Hematopoietic multipotent progenitor cell treated with erythropoietin and hydrocortisone succinate and interleukin-3 and kit ligand, for 6 days (in vitro differentiated cells): ENCODE data around the gene CNNM2.
A peak's percentile ranks its signal among the peaks of the same experiment; 100 is the strongest.
"Not testable (repeated sequence)": the region's sequence is repeated elsewhere in the genome, so short reads cannot be mapped to it uniquely, and the experiment has no call there.

Experiments used
- DNase-seq: peaks from one replicate; pipeline ENCODE4 v3.0.0-alpha.2; 2015

Gene CNNM2

DNA sequence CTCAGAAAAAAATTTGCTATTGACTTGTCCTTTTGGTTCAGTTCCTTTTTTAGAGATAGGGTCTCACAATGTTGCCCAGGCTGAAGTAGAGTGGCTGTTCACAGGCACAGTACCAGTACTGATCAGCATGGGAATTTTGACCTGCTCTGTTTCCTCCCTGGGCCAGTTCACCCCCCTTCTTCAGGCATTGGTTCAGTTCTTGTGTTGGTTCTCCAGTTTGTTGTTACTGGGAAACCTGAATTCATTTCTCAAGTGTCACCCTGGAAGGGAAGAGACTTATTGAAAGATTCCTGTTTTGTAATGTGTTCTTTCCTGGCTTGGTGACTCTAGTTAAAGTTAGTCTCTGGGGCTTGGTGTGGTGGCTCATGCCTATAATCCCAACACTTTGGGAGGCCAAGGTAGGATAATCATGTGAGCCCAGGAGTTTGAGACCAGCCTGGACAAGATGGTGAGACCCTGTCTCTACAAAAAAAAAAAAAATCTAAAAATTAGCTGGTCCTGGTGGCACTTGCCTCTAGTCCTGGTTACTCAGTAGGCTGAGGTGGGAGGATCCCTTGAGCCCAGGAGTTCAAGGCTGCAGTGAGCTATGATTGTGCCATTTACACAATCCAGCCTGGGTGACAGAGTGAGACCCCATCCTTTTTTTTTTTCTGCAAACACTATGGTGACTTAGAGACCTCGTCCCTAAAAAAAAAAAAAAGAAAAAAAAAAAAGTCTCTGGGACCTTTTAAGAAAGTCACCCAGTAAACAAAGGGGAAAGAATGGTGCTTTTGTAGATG, 52.7 kb downstream of the CNNM2 start:
- no peak for DNase-seq

GRCh38 chr10:102975483-102976379, 57.6 kb downstream of the CNNM2 start:
- DNase-seq: no peak

DNA sequence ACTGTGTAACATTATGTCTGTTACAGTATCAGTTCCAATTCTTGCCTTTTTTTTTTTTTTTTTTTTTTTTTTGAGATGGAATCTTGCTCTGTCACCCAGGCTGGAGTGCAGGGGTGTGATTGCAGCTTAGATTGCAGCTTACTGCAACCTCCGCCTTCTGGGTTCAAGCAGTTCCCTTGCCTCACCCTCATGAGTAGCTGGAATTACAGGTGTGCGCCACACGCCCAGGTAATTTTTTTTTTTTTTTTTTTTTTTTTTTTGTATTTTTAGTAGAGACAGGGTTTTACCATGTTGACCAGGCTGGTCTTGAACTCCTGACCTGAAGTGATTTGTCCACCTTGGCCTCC, 58.3 kb downstream of the CNNM2 start:
- not testable (repeated sequence) for DNase-seq

GRCh38 chr10:102982296-102982695, 64.2 kb downstream of the CNNM2 start:
- DNase-seq: no peak

- no peak for DNase-seq
These were observed 66.0 kb downstream of the CNNM2 start for GRCh38 chr10:102984086-102984485.

GRCh38 chr10:102985811-102986210, 67.7 kb downstream of the CNNM2 start:
- DNase-seq: no peak

DNA sequence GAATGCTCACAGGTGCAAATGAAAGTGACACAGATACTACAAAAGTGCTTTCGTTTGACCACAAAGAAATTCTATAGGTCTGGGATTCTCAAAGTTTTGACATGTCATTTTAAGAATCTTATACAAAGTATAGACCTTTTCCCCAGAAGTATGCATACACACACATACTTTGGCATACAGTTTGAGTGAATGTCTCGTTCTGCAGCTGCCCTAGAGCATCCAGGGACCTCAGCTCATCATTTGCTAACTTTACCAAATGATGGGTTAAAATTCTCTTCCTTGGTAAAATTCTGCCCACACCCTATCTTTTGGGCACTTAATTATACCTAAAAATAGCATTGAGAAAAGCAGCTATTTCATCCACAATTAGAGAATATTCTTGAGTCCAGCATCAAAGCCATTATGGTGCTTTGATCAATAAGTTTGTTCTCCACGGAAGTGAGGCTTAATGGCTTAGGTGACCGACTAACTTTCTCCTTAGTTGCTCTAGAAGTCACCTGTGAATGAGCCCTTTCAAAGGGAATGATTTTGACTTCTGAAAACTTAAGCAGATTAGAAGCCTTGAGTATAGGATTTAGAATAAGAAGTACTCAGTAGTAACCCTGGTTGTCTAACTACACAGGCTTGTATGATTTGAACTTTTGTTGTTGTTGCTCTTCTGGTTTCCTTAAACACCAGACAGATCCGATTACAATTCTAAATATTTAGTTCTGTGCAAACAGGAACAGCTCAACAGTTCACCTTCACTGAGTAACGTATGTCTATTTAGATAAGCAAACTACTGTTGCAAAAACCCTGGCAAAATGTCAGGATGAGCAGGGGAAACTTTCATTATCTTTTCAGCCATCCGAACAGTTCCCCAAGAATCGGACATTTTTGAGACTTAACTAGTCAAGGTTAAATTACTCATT, 70.6 kb downstream of the CNNM2 start:
- DNase-seq: peak; percentile 99

DNA sequence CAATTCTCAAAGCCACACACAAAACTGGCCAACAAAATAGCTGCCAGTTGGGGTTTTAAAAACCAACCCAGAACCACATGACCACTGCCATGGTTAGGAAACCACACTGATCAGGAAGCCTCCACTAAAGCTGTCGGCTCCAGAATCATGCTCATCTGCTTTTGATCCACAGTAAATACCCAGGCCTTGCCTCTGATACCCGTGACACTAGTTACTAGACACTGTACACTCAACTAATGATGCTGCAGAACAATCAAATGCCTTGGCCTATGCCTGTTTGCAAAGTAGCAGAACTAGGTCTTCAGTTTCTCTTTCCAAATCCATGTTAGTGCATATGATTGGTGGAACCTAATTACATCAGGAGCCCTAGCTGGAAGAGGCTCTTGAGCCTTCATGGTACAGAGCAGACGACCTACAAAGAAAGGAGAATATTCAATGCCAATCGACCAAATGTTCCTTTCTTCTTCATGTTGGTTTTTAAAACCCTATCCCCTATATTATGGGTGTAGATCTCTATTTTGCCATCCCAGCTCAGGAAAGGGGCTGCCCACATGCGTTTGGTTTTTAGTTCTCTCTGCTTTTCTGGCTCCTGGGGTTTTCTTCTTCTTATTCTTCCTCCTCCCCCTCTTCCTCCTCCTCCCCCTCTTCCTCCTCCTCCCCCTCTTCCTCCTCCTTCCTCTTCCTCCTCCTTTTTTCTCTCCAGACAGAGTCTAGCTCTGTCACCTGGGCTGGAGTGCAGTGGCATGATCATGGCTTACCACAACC, 76.6 kb downstream of the CNNM2 start:
- peak; percentile 54 for DNase-seq

- DNase-seq: no peak
These were observed 78.8 kb downstream of the CNNM2 start for GRCh38 chr10:102996876-102997275.

DNA sequence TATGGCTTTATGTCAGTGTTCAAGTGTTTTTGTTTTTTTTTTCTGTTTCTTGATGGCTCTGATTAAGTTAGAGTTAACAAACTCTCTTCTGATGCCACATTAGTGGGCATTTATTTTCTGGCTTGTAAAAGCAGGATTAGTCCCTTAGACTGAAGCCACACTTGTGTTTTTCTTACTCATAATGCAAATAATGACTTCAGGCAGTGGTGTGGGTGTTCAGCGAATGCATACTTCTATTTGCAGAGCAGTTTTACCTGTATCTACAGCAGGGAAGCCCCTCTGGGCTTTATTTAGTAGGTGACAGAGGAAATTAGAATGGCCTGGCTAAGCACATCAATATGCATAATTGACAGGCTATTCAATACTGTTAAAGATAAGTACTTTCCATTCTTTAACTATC, 79.9 kb downstream of the CNNM2 start:
- no peak for DNase-seq

DNA sequence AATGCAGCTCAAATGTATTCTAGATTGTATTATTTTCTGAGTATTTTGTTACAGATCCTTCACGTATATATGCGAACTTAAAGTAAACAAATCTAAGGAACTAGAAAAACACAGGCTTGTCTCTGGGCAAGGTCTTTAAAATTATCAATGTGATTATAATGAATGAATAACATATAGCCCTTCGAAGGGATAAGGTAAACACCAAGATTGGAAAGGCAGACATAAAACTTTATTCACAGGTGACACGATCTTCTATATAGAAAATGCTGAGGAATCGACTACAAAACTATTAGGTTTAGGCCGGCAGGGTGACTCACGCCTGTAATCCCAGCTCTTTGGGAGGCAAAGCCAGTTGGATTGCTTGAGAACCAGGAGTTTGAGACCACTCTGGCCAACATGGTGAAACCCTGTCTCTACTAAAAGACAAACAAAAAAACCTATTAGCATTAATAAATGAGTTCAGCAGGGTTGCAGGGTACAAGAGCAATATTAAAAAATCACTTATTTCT, 80.4 kb downstream of the CNNM2 start:
- no peak for DNase-seq

DNA sequence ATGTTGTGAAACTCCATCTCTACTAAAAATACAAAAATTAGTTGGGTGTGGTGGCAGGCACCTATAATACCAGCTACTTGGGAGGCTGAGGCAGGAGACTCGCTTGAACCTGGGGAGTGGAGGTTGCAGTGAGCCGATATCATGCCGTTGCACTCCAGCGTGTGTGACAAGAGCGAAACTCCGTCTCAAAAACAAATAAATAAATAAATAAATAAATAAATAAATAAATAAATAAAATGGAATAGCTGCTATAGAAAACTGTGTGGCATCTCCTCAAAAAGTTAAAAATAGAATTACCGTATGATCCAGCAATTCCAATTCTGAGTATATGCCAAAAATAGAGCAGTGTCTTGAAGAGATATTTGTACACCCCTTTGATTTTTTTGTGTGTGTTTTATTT, 82.0 kb downstream of the CNNM2 start:
- DNase-seq: not testable (repeated sequence)

- DNase-seq: no peak
These were observed 88.9 kb downstream of the CNNM2 start for GRCh38 chr10:103007017-103007416.

DNA sequence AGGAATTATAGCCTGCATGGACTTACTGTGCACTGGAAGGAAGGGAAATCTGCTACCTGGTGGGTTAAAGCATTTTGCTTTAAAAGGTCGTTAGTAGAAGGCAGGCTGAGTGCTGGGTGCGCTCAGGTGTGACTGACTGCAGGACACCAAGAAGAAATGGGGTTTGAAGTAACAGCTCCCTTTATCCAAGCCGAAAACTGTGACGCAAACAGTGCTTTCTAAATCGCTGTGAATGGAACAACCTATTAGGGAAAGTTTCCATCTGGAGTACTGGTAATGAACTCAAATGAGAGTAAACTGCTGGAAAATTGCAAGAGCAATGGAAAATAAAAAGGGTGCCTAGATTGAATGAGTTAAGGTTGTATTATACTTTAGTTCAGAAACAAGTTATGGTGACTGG, 95.3 kb downstream of the CNNM2 start:
- DNase-seq: no peak

DNA sequence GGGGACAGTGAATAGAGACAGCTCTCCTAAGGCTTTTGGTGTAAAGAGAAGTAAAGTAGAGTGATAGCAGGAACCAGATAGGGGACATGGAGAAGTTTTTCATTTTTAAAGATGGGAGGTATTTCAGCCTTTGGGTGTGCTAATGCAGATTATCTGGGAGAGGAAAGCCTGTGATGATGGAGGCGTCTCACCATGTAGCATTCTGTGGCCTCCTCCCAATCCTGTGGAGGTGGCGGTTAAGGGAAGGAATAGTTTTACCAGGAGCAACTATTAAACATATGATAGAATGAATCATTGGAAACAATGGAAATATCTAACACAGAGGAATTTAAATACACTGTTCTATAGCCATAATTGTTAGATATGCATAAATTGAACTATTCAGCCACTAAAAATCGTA, 101.3 kb downstream of the CNNM2 start:
- no peak for DNase-seq

DNA sequence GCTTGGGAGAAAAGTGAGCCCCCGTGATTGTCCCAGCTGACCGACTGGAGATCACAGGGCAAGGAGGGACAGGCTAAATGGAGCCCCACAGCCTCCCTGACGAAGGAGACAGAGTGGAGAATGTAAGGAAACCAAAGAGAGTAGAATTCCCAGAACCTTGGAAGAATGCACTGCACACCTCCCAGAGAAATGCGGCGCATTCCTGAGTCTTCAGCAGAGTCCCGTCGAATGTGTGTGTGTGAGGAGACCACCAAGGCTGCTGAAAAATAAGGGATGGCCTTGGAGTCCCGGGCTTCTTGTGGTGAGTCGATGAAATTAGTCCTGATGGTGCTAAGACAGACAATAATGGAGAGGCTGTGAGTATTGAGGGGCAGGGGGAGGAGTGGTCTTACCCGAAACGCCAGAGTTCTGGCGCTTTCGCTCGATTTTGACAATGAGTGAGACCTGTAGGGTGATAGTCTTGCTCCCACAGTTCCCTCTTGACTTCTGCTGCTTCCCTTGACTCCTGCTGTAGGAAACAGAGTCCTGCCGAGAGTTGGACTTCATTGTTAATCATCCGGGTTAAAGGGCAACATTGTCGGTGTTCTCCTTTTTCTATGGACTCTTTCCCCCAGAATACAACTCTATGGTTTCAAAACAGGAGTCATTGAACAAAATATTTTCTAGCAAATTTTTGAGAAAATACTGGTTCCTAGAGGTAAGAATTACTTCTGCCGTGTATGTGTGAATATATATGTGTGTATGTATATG, 103.2 kb downstream of the CNNM2 start:
- DNase-seq: no peak

GRCh38 chr10:103021900-103022293, 103.8 kb downstream of the CNNM2 start:
- no peak for DNase-seq

DNA sequence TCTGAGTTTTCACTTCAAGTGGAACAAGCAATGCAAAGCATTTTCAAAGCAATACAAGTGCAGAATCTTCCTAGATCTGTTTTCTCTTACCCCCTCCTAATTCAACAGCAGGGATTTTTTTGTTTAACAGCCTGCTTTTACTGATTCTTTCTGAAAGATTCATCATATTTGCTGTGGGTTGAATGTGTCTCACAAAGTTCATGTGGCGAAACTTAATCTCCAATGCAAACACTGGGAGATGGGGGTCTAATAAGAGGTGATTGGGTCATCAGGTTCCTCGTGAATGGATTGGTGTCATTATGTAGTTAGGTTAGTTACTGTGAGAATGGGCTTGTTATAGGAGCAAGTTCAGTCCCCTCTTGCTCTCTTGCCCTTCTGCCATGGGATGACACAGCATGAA, 107.6 kb downstream of the CNNM2 start:
- no peak for DNase-seq

GRCh38 chr10:103038570-103038969, 120.5 kb downstream of the CNNM2 start:
- DNase-seq: no peak

DNA sequence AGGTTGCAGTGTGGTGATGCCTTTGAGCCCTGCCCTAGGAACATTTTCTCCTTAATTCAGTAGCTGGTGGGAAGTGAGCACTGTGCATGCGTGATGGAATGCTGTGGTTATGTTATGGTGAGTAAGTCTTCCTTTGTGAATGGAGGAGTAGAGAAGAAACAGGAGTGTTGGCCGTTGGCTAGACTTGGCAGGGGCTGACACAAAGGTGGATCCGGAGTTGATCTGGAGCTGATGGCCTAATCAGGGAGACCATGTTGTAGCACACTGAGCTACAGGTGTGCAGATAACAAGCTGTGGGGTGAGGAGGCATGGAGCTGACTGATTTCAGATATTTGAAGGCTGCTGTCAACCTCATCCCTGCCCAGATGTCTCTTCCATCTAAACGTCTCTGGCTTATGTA, 122.3 kb downstream of the CNNM2 start:
- DNase-seq: peak; percentile 35

DNA sequence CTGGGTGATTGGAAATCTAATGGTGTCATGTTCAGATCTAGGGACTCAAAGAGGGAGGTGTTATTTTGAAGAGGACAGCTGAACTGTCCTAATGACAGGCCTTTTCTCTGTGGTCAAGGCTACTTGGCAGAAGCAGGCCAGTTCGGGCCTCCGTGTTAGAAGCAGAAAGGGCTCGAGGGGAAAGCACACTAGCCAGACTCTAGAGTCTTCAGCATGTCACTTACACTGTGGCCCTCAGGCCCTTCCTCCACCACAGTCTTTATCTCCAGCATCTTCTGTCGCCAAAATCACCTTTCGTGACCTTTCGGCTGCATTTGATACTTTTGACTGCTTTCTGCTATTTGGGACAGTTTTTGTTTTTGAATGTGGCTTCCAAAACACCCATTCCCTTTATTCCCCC, 123.3 kb downstream of the CNNM2 start:
- DNase-seq: no peak
